Astrocyte (in vitro differentiated cells and primary cell): Measurements from ENCODE around the gene AAMDC. TPM values are rescaled to one million over a fixed set of nuclear protein-coding genes. Genes with fewer than 3 reads are reported as not detected.

ENCODE experiments used
- DNase-seq: peaks from one replicate; pipeline ENCODE4 v3.0.0-alpha.2; 2010; ENCODE audit warnings: low read depth
- FAIRE-seq: peaks from 2 replicates; lab custom pipeline; 2011; peaks lifted over from hg19 to GRCh38; lab: Jason Lieb, UNC
- H2AFZ ChIP-seq: 2 replicates; pipeline ENCODE4 v1.6.0; 2012; ENCODE audit warnings: low read depth, low read length, inconsistent platforms
- H3K27ac ChIP-seq: 2 replicates; pipeline ENCODE4 v1.5.1; 2011; ENCODE audit warnings: low read depth, low read length, inconsistent platforms
- H3K27me3 ChIP-seq: 2 replicates; pipeline ENCODE4 v1.6.0; 2011; ENCODE audit warnings: low read length, inconsistent platforms; ENCODE audit not compliant: insufficient read depth
- H3K36me3 ChIP-seq: 2 replicates; pipeline ENCODE4 v1.5.1; 2011; ENCODE audit warnings: low read length, inconsistent platforms; ENCODE audit not compliant: insufficient read depth
- H3K4me1 ChIP-seq: 2 replicates; pipeline ENCODE4 v1.5.1; 2011; ENCODE audit warnings: low read length, inconsistent platforms; ENCODE audit not compliant: insufficient read depth
- H3K4me2 ChIP-seq: 2 replicates; pipeline ENCODE4 v1.6.0; 2012; ENCODE audit warnings: low read length, inconsistent platforms
- H3K4me3 ChIP-seq: 2 replicates; pipeline ENCODE4 v1.5.1; 2011; ENCODE audit warnings: low read depth, mild to moderate bottlenecking, low read length, inconsistent platforms; ENCODE audit not compliant: insufficient read depth
- H3K79me2 ChIP-seq: 2 replicates; pipeline ENCODE4 v1.6.0; 2012; ENCODE audit warnings: mild to moderate bottlenecking, low read length, inconsistent platforms; ENCODE audit not compliant: insufficient read depth
- H3K9ac ChIP-seq: 2 replicates; pipeline ENCODE4 v1.6.0; 2012; ENCODE audit warnings: mild to moderate bottlenecking, low read length, inconsistent platforms
- H3K9me3 ChIP-seq: 2 replicates; pipeline ENCODE4 v1.5.1; 2012; ENCODE audit warnings: low read depth, mild to moderate bottlenecking, low read length, inconsistent platforms; ENCODE audit not compliant: insufficient read depth
- H4K20me1 ChIP-seq: 2 replicates; pipeline ENCODE4 v1.6.0; 2012; ENCODE audit warnings: low read length, inconsistent platforms; ENCODE audit not compliant: insufficient read depth
- H3K27ac Mint-ChIP-seq: one replicate; pipeline ENCODE4 v1.8.0; 2021; ENCODE audit warnings: mild to moderate bottlenecking, mixed read lengths; ENCODE audit not compliant: unreplicated experiment
- H3K27me3 Mint-ChIP-seq: one replicate; pipeline ENCODE4 v1.8.0; 2021; ENCODE audit warnings: low read depth, mixed read lengths; ENCODE audit not compliant: unreplicated experiment
- H3K36me3 Mint-ChIP-seq: one replicate; pipeline ENCODE4 v1.8.0; 2021; ENCODE audit warnings: low read depth, mixed read lengths; ENCODE audit not compliant: unreplicated experiment
- H3K4me1 Mint-ChIP-seq: one replicate; pipeline ENCODE4 v1.8.0; 2021; ENCODE audit warnings: low read depth, mixed read lengths; ENCODE audit not compliant: unreplicated experiment
- H3K4me3 Mint-ChIP-seq: one replicate; pipeline ENCODE4 v1.8.0; 2021; ENCODE audit warnings: mild to moderate bottlenecking, moderate library complexity, mixed read lengths; ENCODE audit not compliant: unreplicated experiment
- H3K9me3 Mint-ChIP-seq: one replicate; pipeline ENCODE4 v1.8.0; 2021; ENCODE audit warnings: mild to moderate bottlenecking, mixed read lengths; ENCODE audit not compliant: unreplicated experiment
- EZH2 ChIP-seq: IDR thresholded peaks from 2 replicates; pipeline ENCODE4 v1.6.1; 2012; ENCODE audit warnings: mild to moderate bottlenecking, low read length, inconsistent platforms; ENCODE audit not compliant: insufficient read depth
- total RNA-seq: library from RNA; stranded (reverse); gene quantifications from 2 replicates; pipeline ENCODE4 v1.2.1, GENCODE V29; 2021
- TF ChIP-seq, protein P1 (sequence below): IDR thresholded peaks from 2 replicates; pipeline ENCODE4 v1.5.1; 2011; ENCODE audit warnings: low read depth, mild to moderate bottlenecking, inconsistent platforms, low read length, moderate library complexity; ENCODE audit not compliant: insufficient read depth

Gene AAMDC
- total RNA-seq, 1 donor from 2014 or later = 53.1 TPM

DNA sequence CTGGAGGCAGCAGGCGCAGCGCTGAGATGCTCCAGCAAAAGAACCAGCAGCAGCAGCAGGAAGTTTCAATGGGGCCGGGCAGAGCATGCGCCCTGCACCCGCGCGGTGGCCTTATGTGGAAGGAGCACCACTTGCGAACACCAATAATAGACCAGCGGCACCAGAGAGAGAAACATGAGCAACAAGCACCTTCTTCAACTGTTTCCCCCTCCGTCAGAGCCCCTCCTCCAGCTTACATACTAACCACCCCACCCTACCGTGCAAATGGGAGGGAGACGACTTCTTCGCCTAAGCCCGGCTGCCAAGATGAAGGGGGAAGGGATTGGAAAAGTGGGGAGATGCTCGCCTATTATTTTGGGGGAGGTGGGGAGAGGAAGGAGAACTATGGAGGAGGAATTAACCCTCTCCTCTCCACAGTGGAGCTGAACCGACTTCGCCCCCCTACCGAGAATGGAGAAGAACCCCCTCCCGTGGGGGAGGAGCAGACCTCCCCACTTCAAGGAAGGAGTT lies 1.5 kb upstream of the AAMDC start:
- Histone ChIP-seq H3K9me3 (no peaks in the 10 kb centered on the region), H3K4me1 (no peaks in the 10 kb centered on the region), H2AFZ (peak overlapping the region; percentile 68), H3K27me3 (no peaks in the 10 kb centered on the region), H3K79me2 (peaks cover 64% of the 10 kb centered on the region), H3K4me2 (peak overlapping the region; percentile 91), H3K27ac (peak overlapping the region; percentile 82), H3K9ac (peak overlapping the region; percentile 92), H3K4me3 (peak overlapping the region; percentile 92), H4K20me1 (peaks cover 53% of the 10 kb centered on the region), H3K36me3 (no peaks in the 10 kb centered on the region)
- DNase-seq = peak; percentile 89
- Mint-ChIP-seq H3K36me3 (no peaks in the 10 kb centered on the region), H3K4me1 (peaks cover 21% of the 10 kb centered on the region), H3K27ac (peak overlapping the region; percentile 60), H3K4me3 (peak overlapping the region; percentile 99), H3K27me3 (no peaks in the 10 kb centered on the region), H3K9me3 (peaks cover 3% of the 10 kb centered on the region)
- no peak for FAIRE-seq
- TF ChIP-seq, protein P1, sequence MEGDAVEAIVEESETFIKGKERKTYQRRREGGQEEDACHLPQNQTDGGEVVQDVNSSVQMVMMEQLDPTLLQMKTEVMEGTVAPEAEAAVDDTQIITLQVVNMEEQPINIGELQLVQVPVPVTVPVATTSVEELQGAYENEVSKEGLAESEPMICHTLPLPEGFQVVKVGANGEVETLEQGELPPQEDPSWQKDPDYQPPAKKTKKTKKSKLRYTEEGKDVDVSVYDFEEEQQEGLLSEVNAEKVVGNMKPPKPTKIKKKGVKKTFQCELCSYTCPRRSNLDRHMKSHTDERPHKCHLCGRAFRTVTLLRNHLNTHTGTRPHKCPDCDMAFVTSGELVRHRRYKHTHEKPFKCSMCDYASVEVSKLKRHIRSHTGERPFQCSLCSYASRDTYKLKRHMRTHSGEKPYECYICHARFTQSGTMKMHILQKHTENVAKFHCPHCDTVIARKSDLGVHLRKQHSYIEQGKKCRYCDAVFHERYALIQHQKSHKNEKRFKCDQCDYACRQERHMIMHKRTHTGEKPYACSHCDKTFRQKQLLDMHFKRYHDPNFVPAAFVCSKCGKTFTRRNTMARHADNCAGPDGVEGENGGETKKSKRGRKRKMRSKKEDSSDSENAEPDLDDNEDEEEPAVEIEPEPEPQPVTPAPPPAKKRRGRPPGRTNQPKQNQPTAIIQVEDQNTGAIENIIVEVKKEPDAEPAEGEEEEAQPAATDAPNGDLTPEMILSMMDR = no peak
- TF ChIP-seq EZH2 = no peak

DNA sequence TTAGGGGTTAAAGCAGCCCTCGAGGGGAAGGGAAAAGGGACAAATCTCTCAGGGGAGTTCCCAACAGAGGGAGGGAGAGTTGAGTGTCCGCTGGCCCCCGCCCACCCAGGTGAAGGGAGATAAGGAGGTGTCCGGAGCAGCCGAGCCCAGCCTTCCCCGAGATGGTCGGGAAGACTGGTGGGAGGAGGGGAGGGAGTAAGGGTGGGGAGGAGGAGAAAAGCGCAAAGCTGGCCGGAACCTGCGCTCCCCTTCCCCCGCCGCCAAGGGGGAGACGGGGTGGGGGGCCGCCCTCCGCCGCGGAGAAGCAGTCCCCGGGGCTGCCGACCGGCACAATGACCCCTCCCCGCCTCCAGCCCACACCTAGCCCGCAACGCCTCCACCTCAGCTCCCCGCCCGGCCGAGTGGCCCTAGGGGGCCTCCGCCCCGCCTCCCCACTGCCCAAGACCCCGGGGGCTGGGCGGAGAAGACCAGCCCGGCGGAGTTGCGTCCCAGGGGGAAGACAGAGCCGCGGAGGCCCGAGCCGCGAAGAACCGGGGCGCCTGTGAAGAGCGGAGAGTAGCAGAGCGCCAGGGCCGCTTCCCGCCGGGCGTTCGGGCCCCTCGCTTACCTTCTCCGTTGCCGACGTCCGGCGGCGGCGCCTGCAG lies 901 bp upstream of the AAMDC start:
- Mint-ChIP-seq H3K36me3 (no peaks in the 10 kb centered on the region), H3K27ac (peak overlapping the region; percentile 82)
- FAIRE-seq = no peak

More for the DNA sequence above, 901 bp upstream of the AAMDC start:
- no peaks in the 10 kb centered on the region for H3K27me3 Mint-ChIP-seq
- H3K79me2 ChIP-seq = peaks cover 59% of the 10 kb centered on the region
- no peaks in the 10 kb centered on the region for H3K4me1 ChIP-seq
- peak overlapping the region; percentile 99 for H3K4me3 Mint-ChIP-seq
- TF ChIP-seq, protein P1 = no peak
- no peak for TF ChIP-seq EZH2
- peak overlapping the region; percentile 92 for H3K4me3 ChIP-seq
- peak overlapping the region; percentile 68 for H2AFZ ChIP-seq
- H4K20me1 ChIP-seq = peaks cover 47% of the 10 kb centered on the region
- DNase-seq = peak; percentile 19
- H3K9me3 ChIP-seq = no peaks in the 10 kb centered on the region
- peaks cover 19% of the 10 kb centered on the region for H3K4me1 Mint-ChIP-seq
- peak overlapping the region; percentile 82 for H3K27ac ChIP-seq
- no peaks in the 10 kb centered on the region for H3K36me3 ChIP-seq
- peak overlapping the region; percentile 91 for H3K4me2 ChIP-seq
- H3K9me3 Mint-ChIP-seq = no peaks in the 10 kb centered on the region
- H3K9ac ChIP-seq = peak overlapping the region; percentile 92
- no peaks in the 10 kb centered on the region for H3K27me3 ChIP-seq
